OCI-LY3 (cell line): ENCODE results near the gene CERS2.

ENCODE experiments used
- EZH2phosphoT487 ChIP-seq: fragments of 200-600 bp; shearing (Covaris generic); IDR thresholded peaks from 2 replicates; pipeline ENCODE4 v1.6.1; 2018; ENCODE audit warnings: antibody characterized with exemption, mixed run types, low read depth
- TF ChIP-seq, protein P1 (sequence below): fragments of 200-600, 300-600 bp; sonication (generic); IDR thresholded peaks from 2 replicates; pipeline ENCODE4 v1.5.1; 2014; ENCODE audit warnings: antibody characterized with exemption, low read length, low read depth

- TF ChIP-seq, protein P1, sequence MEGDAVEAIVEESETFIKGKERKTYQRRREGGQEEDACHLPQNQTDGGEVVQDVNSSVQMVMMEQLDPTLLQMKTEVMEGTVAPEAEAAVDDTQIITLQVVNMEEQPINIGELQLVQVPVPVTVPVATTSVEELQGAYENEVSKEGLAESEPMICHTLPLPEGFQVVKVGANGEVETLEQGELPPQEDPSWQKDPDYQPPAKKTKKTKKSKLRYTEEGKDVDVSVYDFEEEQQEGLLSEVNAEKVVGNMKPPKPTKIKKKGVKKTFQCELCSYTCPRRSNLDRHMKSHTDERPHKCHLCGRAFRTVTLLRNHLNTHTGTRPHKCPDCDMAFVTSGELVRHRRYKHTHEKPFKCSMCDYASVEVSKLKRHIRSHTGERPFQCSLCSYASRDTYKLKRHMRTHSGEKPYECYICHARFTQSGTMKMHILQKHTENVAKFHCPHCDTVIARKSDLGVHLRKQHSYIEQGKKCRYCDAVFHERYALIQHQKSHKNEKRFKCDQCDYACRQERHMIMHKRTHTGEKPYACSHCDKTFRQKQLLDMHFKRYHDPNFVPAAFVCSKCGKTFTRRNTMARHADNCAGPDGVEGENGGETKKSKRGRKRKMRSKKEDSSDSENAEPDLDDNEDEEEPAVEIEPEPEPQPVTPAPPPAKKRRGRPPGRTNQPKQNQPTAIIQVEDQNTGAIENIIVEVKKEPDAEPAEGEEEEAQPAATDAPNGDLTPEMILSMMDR = no peak
- no peak for TF ChIP-seq EZH2phosphoT487
Observed at GRCh38 chr1:150981177-150981804, 6.7 kb upstream of the CERS2 start.
